ENCODE data around the gene BRSK2.

DNA sequence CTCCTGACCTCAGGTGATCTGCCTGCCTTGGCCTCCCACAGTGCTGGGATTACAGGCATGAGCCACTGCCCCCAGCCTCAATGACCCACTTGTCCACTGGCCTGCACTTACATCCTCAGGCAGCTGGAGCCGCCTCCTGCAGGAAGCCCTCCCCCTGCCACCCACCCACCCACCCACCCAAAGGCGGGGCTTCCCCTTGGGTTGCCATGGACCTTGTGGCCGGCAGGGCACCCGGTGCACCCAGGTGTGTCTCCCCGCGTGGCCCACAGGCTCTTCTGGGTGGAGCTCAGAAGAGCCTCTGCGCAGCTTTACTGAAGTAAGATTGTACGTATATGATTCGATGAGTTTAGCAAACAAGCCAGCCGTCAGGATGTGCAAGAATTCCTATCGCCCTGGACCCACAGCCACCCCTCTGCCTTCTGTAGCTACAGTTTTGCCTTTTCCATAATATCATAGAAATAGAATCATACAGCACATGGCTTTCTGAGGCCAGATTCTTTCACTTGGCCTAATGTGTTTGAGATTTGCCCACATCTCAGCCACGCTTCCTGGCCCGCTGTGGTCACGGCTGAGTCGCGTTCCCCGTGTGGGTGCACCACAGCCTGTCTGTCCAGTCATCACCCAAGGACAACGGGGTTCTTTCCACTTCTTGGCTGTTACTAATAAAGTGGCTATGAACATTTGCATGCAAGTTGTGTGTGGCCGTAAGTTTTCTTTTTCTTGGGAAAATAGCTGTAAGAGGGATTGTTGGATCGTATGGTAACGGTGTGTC is 5.3 kb upstream of the BRSK2 start:
- TF ChIP-seq, protein P1, sequence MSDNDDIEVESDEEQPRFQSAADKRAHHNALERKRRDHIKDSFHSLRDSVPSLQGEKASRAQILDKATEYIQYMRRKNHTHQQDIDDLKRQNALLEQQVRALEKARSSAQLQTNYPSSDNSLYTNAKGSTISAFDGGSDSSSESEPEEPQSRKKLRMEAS (IDR thresholded peaks at IDR 0.05) = no peak
- TF ChIP-seq CEBPB (IDR thresholded peaks at IDR 0.05) = no peak
- TF ChIP-seq, protein P2, sequence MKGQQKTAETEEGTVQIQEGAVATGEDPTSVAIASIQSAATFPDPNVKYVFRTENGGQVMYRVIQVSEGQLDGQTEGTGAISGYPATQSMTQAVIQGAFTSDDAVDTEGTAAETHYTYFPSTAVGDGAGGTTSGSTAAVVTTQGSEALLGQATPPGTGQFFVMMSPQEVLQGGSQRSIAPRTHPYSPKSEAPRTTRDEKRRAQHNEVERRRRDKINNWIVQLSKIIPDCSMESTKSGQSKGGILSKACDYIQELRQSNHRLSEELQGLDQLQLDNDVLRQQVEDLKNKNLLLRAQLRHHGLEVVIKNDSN (IDR thresholded peaks at IDR 0.05) = no peak
- TF ChIP-seq ZBTB7A (IDR thresholded peaks at IDR 0.05; ENCODE audit: low read depth) = no peak
- no peak for TF ChIP-seq TEAD4 (IDR thresholded peaks at IDR 0.05)
- no peak for TF ChIP-seq NFIC (IDR thresholded peaks at IDR 0.05)
- TF ChIP-seq FOXM1 (IDR thresholded peaks at IDR 0.05; ENCODE audit: borderline replicate concordance, low read depth) = no peak
- no peak for TF ChIP-seq YY1 (IDR thresholded peaks at IDR 0.05; ENCODE audit: low read depth)
- no peak for TF ChIP-seq TCF12 (IDR thresholded peaks at IDR 0.05; ENCODE audit: low read depth)
- TF ChIP-seq RAD21 (IDR thresholded peaks at IDR 0.05; ENCODE audit: low read depth) = no peak
